ENCODE measurements around the gene POFUT1. TPM values are rescaled to one million over a fixed set of nuclear protein-coding genes. Genes with fewer than 3 reads are reported as not detected.
A peak's percentile ranks its signal among the peaks of the same experiment; 100 is the strongest.

POFUT1 gene
- total RNA-seq (2021) (23.4 to 29.4 TPM (median 25.2 TPM) in 3 replicates), Bru-seq, nascent RNA (percentile 77 among the genes with signal in this experiment)
- long read RNA-seq, experiment 1, full-length matches to known transcripts, result 102 of 124 reads
- long read RNA-seq, experiment 1, partial matches to known transcripts, result 12 of 124 reads
- long read RNA-seq, experiment 1, other reads (novel, unspliced or antisense), result 10 of 124 reads
- long read RNA-seq, experiment 2, full-length matches to known transcripts, result 17 of 27 reads
- long read RNA-seq, experiment 2, partial matches to known transcripts, result 4 of 27 reads
- long read RNA-seq, experiment 2, other reads (novel, unspliced or antisense), result 6 of 27 reads
- long read RNA-seq, experiment 3, full-length matches to known transcripts, result 17 of 19 reads
- long read RNA-seq, experiment 3, partial matches to known transcripts, result 1 of 19 reads
- long read RNA-seq, experiment 3, other reads (novel, unspliced or antisense), result 1 of 19 reads

DNA sequence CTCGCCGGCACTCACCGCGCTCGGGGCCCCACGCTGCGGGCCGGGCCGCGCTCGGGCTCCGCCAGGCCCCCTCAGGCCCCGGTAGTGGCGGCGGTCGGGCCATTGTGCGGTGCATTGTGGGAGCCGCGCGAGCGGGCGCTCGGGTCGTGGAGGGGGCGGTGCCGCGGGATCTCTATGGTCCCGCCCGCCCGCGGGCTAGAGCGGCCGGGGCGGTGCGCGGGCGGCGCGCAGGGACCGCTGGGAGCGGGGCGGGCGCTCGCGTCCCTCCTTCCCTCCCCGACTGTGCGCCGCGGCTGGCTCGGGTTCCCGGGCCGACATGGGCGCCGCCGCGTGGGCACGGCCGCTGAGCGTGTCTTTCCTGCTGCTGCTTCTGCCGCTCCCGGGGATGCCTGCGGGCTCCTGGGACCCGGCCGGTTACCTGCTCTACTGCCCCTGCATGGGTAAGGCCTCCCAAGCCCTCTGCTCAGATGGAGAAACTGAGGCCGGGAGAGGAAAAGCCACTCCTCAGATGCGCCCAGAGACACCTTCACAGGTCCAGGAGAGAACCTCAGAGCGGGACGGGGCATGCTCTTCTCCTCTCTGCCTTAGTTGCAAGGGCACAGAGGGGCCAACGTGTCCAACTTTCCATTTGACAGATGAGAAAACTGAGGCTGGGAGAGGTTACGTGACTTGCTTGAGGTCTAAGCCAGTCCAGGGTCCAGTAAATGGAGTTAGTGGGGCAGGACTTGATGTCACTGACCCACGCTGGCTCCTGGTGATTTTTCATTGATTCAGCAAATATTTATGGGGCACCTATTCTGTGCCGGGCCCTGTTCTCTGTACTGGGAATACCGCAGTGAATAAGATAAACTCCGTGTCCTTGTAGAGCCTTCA is at the start of gene POFUT1, which contains the start of gene PLAGL2:
Gene POFUT1, plus strand, starts transcription at position 255 of the 873 bp plus-strand sequence. Its CDS starts 62 bp downstream, at position 317.
Gene PLAGL2, minus strand, starts transcription at position 118 of the 873 bp plus-strand sequence. CDS start 5,565 bp downstream, outside the sequence.
- Mint-ChIP-seq H3K27ac (peak within 1 kb of the TSS; percentile 94), H3K4me1 (peaks cover 51% of the 10 kb centered on the region), H3K9me3 (no peaks in the 10 kb centered on the region), H3K4me3 (peak within 1 kb of the TSS; percentile 98), H3K36me3 (peaks cover 18% of the 10 kb centered on the region), H3K27me3 (ENCODE audit: low read depth) (no peaks in the 10 kb centered on the region)
- ChIA-PET POLR2A (no interaction called here), CTCF (no interaction called here)
- TF ChIP-seq ZBTB21 (CRISPR knock-in tag; IDR thresholded peaks at IDR 0.05; ENCODE audit: borderline replicate concordance) (no peak), ELF4 (CRISPR knock-in tag; IDR thresholded peaks at IDR 0.05; ENCODE audit: low read depth) (0 out of 2 replicates have a peak, but pooled peaks have one; percentile 54), GABPB1 (CRISPR knock-in tag; IDR thresholded peaks at IDR 0.05) (peak; percentile 55), SP1 (CRISPR knock-in tag; conservative IDR thresholded peaks at IDR 0.05) (peak; percentile 95), ATF1 (CRISPR knock-in tag; IDR thresholded peaks at IDR 0.05) (no peak), TP53 (CRISPR knock-in tag; IDR thresholded peaks at IDR 0.05) (no peak), KAT7 (CRISPR knock-in tag; IDR thresholded peaks at IDR 0.05; ENCODE audit: borderline replicate concordance) (peak; percentile 75; the same call in 1 of the 2 replicates), ETV6 (CRISPR knock-in tag; IDR thresholded peaks at IDR 0.05) (peak; percentile 62; the same call in 1 of the 2 replicates), SMAD3 (CRISPR knock-in tag; IDR thresholded peaks at IDR 0.05; ENCODE audit: borderline replicate concordance) (no peak), CREM (CRISPR knock-in tag; IDR thresholded peaks at IDR 0.05) (peak; percentile 81; the same call in 1 of the 2 replicates), FOXP1 (CRISPR knock-in tag; IDR thresholded peaks at IDR 0.05; ENCODE audit: borderline replicate concordance) (peak; percentile 48; the same call in 1 of the 2 replicates), TEAD1 (CRISPR knock-in tag; IDR thresholded peaks at IDR 0.05) (peak; percentile 63; the same call in 1 of the 2 replicates), GTF2I (CRISPR knock-in tag; conservative IDR thresholded peaks at IDR 0.05) (peak; percentile 73), SMAD4 (CRISPR knock-in tag; IDR thresholded peaks at IDR 0.05) (no peak), FOXK1 (CRISPR knock-in tag; IDR thresholded peaks at IDR 0.05) (peak; percentile 76)
- TF ChIP-seq, protein P1, sequence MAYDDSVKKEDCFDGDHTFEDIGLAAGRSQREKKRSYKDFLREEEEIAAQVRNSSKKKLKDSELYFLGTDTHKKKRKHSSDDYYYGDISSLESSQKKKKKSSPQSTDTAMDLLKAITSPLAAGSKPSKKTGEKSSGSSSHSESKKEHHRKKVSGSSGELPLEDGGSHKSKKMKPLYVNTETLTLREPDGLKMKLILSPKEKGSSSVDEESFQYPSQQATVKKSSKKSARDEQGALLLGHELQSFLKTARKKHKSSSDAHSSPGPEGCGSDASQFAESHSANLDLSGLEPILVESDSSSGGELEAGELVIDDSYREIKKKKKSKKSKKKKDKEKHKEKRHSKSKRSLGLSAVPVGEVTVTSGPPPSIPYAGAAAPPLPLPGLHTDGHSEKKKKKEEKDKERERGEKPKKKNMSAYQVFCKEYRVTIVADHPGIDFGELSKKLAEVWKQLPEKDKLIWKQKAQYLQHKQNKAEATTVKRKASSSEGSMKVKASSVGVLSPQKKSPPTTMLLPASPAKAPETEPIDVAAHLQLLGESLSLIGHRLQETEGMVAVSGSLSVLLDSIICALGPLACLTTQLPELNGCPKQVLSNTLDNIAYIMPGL (CRISPR knock-in tag; IDR thresholded peaks at IDR 0.05), result 0 out of 2 replicates have a peak, but pooled peaks have one; percentile 16
- TF ChIP-seq, protein P2, sequence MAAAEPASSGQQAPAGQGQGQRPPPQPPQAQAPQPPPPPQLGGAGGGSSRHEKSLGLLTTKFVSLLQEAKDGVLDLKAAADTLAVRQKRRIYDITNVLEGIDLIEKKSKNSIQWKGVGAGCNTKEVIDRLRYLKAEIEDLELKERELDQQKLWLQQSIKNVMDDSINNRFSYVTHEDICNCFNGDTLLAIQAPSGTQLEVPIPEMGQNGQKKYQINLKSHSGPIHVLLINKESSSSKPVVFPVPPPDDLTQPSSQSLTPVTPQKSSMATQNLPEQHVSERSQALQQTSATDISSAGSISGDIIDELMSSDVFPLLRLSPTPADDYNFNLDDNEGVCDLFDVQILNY (CRISPR knock-in tag; IDR thresholded peaks at IDR 0.05), result peak; percentile 86; the same call in 1 of the 2 replicates
- TF ChIP-seq, protein P3, sequence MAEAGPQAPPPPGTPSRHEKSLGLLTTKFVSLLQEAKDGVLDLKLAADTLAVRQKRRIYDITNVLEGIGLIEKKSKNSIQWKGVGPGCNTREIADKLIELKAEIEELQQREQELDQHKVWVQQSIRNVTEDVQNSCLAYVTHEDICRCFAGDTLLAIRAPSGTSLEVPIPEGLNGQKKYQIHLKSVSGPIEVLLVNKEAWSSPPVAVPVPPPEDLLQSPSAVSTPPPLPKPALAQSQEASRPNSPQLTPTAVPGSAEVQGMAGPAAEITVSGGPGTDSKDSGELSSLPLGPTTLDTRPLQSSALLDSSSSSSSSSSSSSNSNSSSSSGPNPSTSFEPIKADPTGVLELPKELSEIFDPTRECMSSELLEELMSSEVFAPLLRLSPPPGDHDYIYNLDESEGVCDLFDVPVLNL (CRISPR knock-in tag; IDR thresholded peaks at IDR 0.05; ENCODE audit: borderline replicate concordance, low read depth), result 0 out of 2 replicates have a peak, but pooled peaks have one; percentile 42
- ATAC-seq, result peak; percentile 96
- DNase-seq (ENCODE audit: low spot score), result peak; percentile 81

DNA sequence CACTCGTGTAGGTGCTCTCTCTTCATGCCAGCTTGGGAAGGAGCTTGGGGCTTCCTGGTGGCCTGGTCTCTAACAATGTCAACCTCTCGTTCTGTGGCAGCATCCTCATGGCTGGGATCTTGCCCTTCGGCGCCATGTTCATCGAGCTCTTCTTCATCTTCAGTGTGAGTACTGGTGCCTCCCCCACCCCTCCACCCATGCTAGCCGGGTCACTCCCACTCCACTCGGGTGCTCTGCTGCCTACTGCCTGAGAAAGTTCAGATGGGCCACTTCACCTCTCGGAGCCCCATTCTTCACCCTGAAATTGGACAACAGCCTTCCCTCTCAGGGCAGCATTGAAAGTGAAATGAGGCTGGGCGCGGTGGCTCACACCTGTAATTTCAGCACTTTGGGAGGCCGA is 49.3 kb upstream of the POFUT1 start:
- H3K27ac Mint-ChIP-seq, result no peak overlapping the region
- H3K4me1 Mint-ChIP-seq, result no peaks in the 10 kb centered on the region
- peaks cover 52% of the 10 kb centered on the region for H3K36me3 Mint-ChIP-seq
- H3K4me3 Mint-ChIP-seq, result no peak overlapping the region
- ChIA-PET POLR2A (no interaction called here), CTCF (no interaction called here)
- DNase-seq (ENCODE audit: low spot score) (no peak), ATAC-seq (no peak)
- no peaks in the 10 kb centered on the region for H3K9me3 Mint-ChIP-seq
- no peaks in the 10 kb centered on the region for H3K27me3 Mint-ChIP-seq (ENCODE audit: low read depth)
- TF ChIP-seq SMAD4 (CRISPR knock-in tag; IDR thresholded peaks at IDR 0.05), result no peak
- TF ChIP-seq SMAD3 (CRISPR knock-in tag; IDR thresholded peaks at IDR 0.05; ENCODE audit: borderline replicate concordance), result no peak
- TF ChIP-seq JUN (CRISPR knock-in tag; IDR thresholded peaks at IDR 0.05), result no peak
- TF ChIP-seq, protein P4, sequence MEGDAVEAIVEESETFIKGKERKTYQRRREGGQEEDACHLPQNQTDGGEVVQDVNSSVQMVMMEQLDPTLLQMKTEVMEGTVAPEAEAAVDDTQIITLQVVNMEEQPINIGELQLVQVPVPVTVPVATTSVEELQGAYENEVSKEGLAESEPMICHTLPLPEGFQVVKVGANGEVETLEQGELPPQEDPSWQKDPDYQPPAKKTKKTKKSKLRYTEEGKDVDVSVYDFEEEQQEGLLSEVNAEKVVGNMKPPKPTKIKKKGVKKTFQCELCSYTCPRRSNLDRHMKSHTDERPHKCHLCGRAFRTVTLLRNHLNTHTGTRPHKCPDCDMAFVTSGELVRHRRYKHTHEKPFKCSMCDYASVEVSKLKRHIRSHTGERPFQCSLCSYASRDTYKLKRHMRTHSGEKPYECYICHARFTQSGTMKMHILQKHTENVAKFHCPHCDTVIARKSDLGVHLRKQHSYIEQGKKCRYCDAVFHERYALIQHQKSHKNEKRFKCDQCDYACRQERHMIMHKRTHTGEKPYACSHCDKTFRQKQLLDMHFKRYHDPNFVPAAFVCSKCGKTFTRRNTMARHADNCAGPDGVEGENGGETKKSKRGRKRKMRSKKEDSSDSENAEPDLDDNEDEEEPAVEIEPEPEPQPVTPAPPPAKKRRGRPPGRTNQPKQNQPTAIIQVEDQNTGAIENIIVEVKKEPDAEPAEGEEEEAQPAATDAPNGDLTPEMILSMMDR (IDR thresholded peaks at IDR 0.05), result no peak
- TF ChIP-seq, protein P5, sequence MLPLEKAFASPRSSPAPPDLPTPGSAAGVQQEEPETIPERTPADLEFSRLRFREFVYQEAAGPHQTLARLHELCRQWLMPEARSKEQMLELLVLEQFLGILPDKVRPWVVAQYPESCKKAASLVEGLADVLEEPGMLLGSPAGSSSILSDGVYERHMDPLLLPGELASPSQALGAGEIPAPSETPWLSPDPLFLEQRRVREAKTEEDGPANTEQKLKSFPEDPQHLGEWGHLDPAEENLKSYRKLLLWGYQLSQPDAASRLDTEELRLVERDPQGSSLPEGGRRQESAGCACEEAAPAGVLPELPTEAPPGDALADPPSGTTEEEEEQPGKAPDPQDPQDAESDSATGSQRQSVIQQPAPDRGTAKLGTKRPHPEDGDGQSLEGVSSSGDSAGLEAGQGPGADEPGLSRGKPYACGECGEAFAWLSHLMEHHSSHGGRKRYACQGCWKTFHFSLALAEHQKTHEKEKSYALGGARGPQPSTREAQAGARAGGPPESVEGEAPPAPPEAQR (CRISPR knock-in tag; IDR thresholded peaks at IDR 0.05), result no peak
- TF ChIP-seq ZNF396 (CRISPR knock-in tag; IDR thresholded peaks at IDR 0.05; ENCODE audit: borderline replicate concordance), result no peak
- TF ChIP-seq, protein P6, sequence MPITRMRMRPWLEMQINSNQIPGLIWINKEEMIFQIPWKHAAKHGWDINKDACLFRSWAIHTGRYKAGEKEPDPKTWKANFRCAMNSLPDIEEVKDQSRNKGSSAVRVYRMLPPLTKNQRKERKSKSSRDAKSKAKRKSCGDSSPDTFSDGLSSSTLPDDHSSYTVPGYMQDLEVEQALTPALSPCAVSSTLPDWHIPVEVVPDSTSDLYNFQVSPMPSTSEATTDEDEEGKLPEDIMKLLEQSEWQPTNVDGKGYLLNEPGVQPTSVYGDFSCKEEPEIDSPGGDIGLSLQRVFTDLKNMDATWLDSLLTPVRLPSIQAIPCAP (CRISPR knock-in tag; IDR thresholded peaks at IDR 0.05), result no peak
- TF ChIP-seq TEAD4 (CRISPR knock-in tag; IDR thresholded peaks at IDR 0.05), result no peak
